ENCODE results near the gene PLEKHG4B. TPM values are rescaled to one million over a fixed set of nuclear protein-coding genes. Genes with fewer than 3 reads are reported as not detected.

The PLEKHG4B gene
- total and polyA plus RNA-seq, 2 of the 4 experiments (the other 2 are of a cell fraction), result 1.1 TPM

DNA sequence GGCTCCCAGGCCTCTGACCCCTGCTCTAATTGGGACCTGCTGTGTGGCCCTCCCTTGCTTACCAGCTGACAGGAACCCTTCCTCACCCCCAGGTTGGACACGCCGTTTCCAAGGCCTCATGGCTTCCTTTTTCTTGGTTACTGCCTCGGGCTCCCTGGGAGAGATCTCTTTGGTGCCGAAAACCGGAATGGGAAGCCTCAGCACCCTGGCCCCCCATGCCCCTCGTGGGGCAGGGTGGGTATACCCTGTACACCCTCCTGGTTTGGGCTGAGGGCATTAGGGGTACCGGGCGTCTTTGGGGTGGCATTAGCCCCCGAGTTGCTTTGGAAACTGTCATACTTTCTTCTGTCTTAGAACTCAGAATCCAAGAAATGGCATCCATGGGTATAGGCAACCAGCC lies 89.2 kb downstream of the PLEKHG4B start:
- no peak overlapping the region for H2BK15ac ChIP-seq (ENCODE audit: low read depth, low read length)
- dilution Hi-C loops (cut with HindIII; ENCODE audit: low sequenced_read_pairs, unreplicated experiment) (no loop called here), intact Hi-C loops (cut with micrococcal nuclease) (no loop called here), in situ Hi-C loops (cut with MboI; ENCODE audit: low sequenced_read_pairs) (no loop called here)
- DNase-seq (no peak), ATAC-seq (ENCODE audit: low read depth) (no peak)
- H3K4me3 ChIP-seq (ENCODE audit: insufficient read depth, low read depth, low read length), result no peak overlapping the region
- H3K4me2 ChIP-seq (ENCODE audit: low read depth, low read length), result no peak overlapping the region
- H4K91ac ChIP-seq (ENCODE audit: insufficient read depth, low read depth, low read length), result no peak overlapping the region
- H3K14ac ChIP-seq (replicated peaks; ENCODE audit: low read depth, low read length), result no peak overlapping the region
- ChIA-PET CTCF (no interaction called here), POLR2A (ENCODE audit: unreplicated experiment) (no interaction called here)
- no peaks in the 10 kb centered on the region for H3K36me3 ChIP-seq (ENCODE audit: control insufficient read depth, insufficient read depth, low read length)
- no peak overlapping the region for H3K56ac ChIP-seq (ENCODE audit: extremely low read depth, insufficient read depth, low read length)
- no peak overlapping the region for H3K9ac ChIP-seq (ENCODE audit: low read depth, low read length)
- no peak overlapping the region for H4K8ac ChIP-seq (ENCODE audit: low read depth in 2 of 2, low read length in 2 of 2)
- H3K9me3 ChIP-seq (ENCODE audit: control insufficient read depth, insufficient read depth, low read length), result no peaks in the 10 kb centered on the region
- no peak overlapping the region for H2AFZ ChIP-seq (replicated peaks; ENCODE audit: low read length, poor library complexity)
- H2BK120ac ChIP-seq (ENCODE audit: low read depth, low read length), result no peak overlapping the region
- no peaks in the 10 kb centered on the region for H3K79me1 ChIP-seq (ENCODE audit: low read depth in 1 of 2, low read length in 2 of 2)
- no peaks in the 10 kb centered on the region for H3K4me1 ChIP-seq (ENCODE audit: control insufficient read depth, insufficient read depth, low read length)
- TF ChIP-seq RFX5 (IDR thresholded peaks at IDR 0.05; ENCODE audit: low read depth, low read length) (no peak), POLR2A (IDR thresholded peaks at IDR 0.05; ENCODE audit: low read depth, low read length) (no peak), BHLHE40 (IDR thresholded peaks at IDR 0.05; ENCODE audit: low read depth, low read length) (no peak), CEBPB (IDR thresholded peaks at IDR 0.05; ENCODE audit: low read depth, low read length) (no peak), SMC3 (IDR thresholded peaks at IDR 0.05; ENCODE audit: low read depth, low read length) (no peak), MXI1 (IDR thresholded peaks at IDR 0.05; ENCODE audit: borderline replicate concordance, low read depth, low read length) (no peak), RCOR1 (IDR thresholded peaks at IDR 0.05; ENCODE audit: insufficient replicate concordance, low read length) (no peak), FOS (IDR thresholded peaks at IDR 0.05; ENCODE audit: low read depth, low read length) (no peak), CHD1 (IDR thresholded peaks at IDR 0.05; ENCODE audit: low read depth, low read length) (no peak)
- TF ChIP-seq, protein P1, sequence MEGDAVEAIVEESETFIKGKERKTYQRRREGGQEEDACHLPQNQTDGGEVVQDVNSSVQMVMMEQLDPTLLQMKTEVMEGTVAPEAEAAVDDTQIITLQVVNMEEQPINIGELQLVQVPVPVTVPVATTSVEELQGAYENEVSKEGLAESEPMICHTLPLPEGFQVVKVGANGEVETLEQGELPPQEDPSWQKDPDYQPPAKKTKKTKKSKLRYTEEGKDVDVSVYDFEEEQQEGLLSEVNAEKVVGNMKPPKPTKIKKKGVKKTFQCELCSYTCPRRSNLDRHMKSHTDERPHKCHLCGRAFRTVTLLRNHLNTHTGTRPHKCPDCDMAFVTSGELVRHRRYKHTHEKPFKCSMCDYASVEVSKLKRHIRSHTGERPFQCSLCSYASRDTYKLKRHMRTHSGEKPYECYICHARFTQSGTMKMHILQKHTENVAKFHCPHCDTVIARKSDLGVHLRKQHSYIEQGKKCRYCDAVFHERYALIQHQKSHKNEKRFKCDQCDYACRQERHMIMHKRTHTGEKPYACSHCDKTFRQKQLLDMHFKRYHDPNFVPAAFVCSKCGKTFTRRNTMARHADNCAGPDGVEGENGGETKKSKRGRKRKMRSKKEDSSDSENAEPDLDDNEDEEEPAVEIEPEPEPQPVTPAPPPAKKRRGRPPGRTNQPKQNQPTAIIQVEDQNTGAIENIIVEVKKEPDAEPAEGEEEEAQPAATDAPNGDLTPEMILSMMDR (conservative IDR thresholded peaks at IDR 0.05; ENCODE audit: low read depth, low read length), result no peak
- 86% methylated on average over 4 of the region's 9 CpGs; no CpG with 5 or more reads in 1 of the 2 experiments for WGBS, 2 experiments (ENCODE audit: extremely low coverage in 2 of 2, insufficient read length in 1 of 2)
- no peak overlapping the region for H3K18ac ChIP-seq (ENCODE audit: low read depth, low read length)
- BruUV-seq (replicated peaks), result no TSS peak
- H4K20me1 ChIP-seq (ENCODE audit: insufficient read depth, low read length), result no peaks in the 10 kb centered on the region
- H2AK9ac ChIP-seq (replicated peaks; ENCODE audit: low read depth, low read length, poor library complexity), result no peak overlapping the region
- no peak overlapping the region for H3K23ac ChIP-seq (ENCODE audit: low read depth, low read length)
- no peak overlapping the region for H2AK5ac ChIP-seq (ENCODE audit: low read depth, low read length)
- no peak overlapping the region for H3K4ac ChIP-seq (ENCODE audit: low read depth, low read length)
- H3K9me1 ChIP-seq (ENCODE audit: insufficient read depth, low read length), result 0 out of 2 replicates have a peak, but pooled peaks cover 2% of the 10 kb centered on the region
- H2BK20ac ChIP-seq (ENCODE audit: low read depth, low read length), result no peak overlapping the region
- H2BK5ac ChIP-seq (ENCODE audit: low read depth, low read length, poor library complexity, severe bottlenecking), result no peak overlapping the region
- no peak overlapping the region for H3K27ac ChIP-seq (ENCODE audit: insufficient read depth, low read length)
- H3K27me3 ChIP-seq (ENCODE audit: control insufficient read depth, insufficient read depth, low read length), result peaks cover 16% of the 10 kb centered on the region
- no peak overlapping the region for H4K5ac ChIP-seq (ENCODE audit: low read depth, low read length)

All from IMR-90 (cell line).